PC-3 (cell line): ENCODE measurements around the gene NAA10. TPM values are rescaled to one million over a fixed set of nuclear protein-coding genes. Genes with fewer than 3 reads are reported as not detected.

Experiments
- ATAC-seq: fragments of 200-7000 bp; cut with Tn5 transposase; 2 replicates; pipeline ENCODE4 v1.9.1; 2020; ENCODE audit warnings: mild to moderate bottlenecking, moderate library complexity
- BruUV-seq: library from RNA; stranded (reverse); fragments of 400-500 nt; replicated peaks from 2 replicates; lab custom pipeline; 2021; lab: Mats Ljungman, UMichigan
- CTCF ChIA-PET: fragments of 300-600 bp; sonication (Branson Sonifier 250); formaldehyde crosslinking; loops from one replicate; lab custom pipeline; 2022; ENCODE audit warnings: antibody characterized with exemption; lab: Charles Lee
- POLR2A ChIA-PET: fragments of 300-600 bp; sonication (Branson Sonifier 250); formaldehyde crosslinking; loops from one replicate; lab custom pipeline; 2022; ENCODE audit warnings: antibody characterized with exemption; ENCODE audit not compliant: unreplicated experiment; lab: Charles Lee
- DNase-seq: peaks from one replicate; pipeline ENCODE4 v3.0.0-alpha.2; 2015
- H2AFZ ChIP-seq: fragments of 300-600 bp; sonication (generic); 2 replicates; pipeline ENCODE4 v1.6.0; 2016; ENCODE audit warnings: antibody characterized with exemption, low read length
- H3F3A ChIP-seq: fragments of 300-600 bp; sonication (generic); one replicate; pipeline ENCODE4 v1.6.0; 2017; ENCODE audit warnings: antibody characterized with exemption, low read length, control low read depth, mild to moderate bottlenecking; ENCODE audit not compliant: unreplicated experiment
- H3K27ac ChIP-seq: fragments of 300-600 bp; sonication (generic); 2 replicates; pipeline ENCODE4 v1.5.1; 2016; ENCODE audit warnings: mild to moderate bottlenecking, low read length
- H3K27me3 ChIP-seq: fragments of 300-600 bp; sonication (generic); 2 replicates; pipeline ENCODE4 v1.6.1; 2016; ENCODE audit warnings: low read length, mixed read lengths
- H3K36me3 ChIP-seq: fragments of 300-600 bp; sonication (generic); 2 replicates; pipeline ENCODE4 v1.6.1; 2016; ENCODE audit warnings: low read depth, mixed run types, low read length, mixed read lengths
- H3K4me1 ChIP-seq: fragments of 300-600 bp; sonication (generic); 2 replicates; pipeline ENCODE4 v1.5.1; 2016; ENCODE audit warnings: low read length; ENCODE audit not compliant: insufficient read depth
- H3K4me2 ChIP-seq: fragments of 300-600 bp; sonication (generic); 2 replicates; pipeline ENCODE4 v1.6.0; 2016; ENCODE audit warnings: low read length
- H3K4me3 ChIP-seq: fragments of 300-600 bp; sonication (generic); 2 replicates; pipeline ENCODE4 v1.5.1; 2016; ENCODE audit warnings: mild to moderate bottlenecking, low read length, mixed read lengths
- H3K79me2 ChIP-seq: fragments of 300-600 bp; sonication (generic); 2 replicates; pipeline ENCODE4 v1.6.1; 2017; ENCODE audit warnings: low read length, mixed read lengths
- H3K9ac ChIP-seq: fragments of 300-600 bp; sonication (generic); 2 replicates; pipeline ENCODE4 v1.6.0; 2016; ENCODE audit warnings: mild to moderate bottlenecking, low read length
- H3K9me2 ChIP-seq: fragments of 300-600 bp; sonication (generic); replicated peaks from 2 replicates; pipeline ENCODE4 v1.6.1; 2016; ENCODE audit warnings: mixed run types, low read length, mixed read lengths
- H3K9me3 ChIP-seq: fragments of 300-600 bp; sonication (generic); 2 replicates; pipeline ENCODE4 v1.6.1; 2016; ENCODE audit warnings: low read length, mixed read lengths
- H4K20me1 ChIP-seq: fragments of 300-600 bp; sonication (generic); 2 replicates; pipeline ENCODE4 v1.6.1; 2016; ENCODE audit warnings: low read length, mixed read lengths
- CTCF ChIP-seq: fragments of 300-600 bp; sonication (generic); conservative IDR thresholded peaks from 2 replicates; pipeline ENCODE4 v1.5.1; 2017; ENCODE audit warnings: antibody characterized with exemption, low read depth, mild to moderate bottlenecking, low read length
- EZH2 ChIP-seq: fragments of 300-600 bp; sonication (generic); IDR thresholded peaks from one replicate; pipeline ENCODE4 v1.6.1; 2017; ENCODE audit warnings: antibody characterized with exemption, mild to moderate bottlenecking, low read length; ENCODE audit not compliant: unreplicated experiment
- EZH2phosphoT487 ChIP-seq: fragments of 300-600 bp; sonication (generic); IDR thresholded peaks from 2 replicates; pipeline ENCODE4 v1.6.1; 2018; ENCODE audit warnings: mild to moderate bottlenecking, antibody characterized with exemption, low read length, borderline replicate concordance
- intact Hi-C: fragments of 100-400 bp; cut with micrococcal nuclease; formaldehyde crosslinking; loops from 2 replicates; pipeline ENCODE4 v1.9.0; 2023
- total RNA-seq: library from RNA; depleted of rRNA; stranded (reverse); fragments of >200 nt; gene quantifications from 2 replicates; pipeline ENCODE4 v1.2.3, GENCODE V29; 2014

The NAA10 gene
- total RNA-seq, 1 experiment from 2014 or later: 172 TPM

- ChIA-PET POLR2A (no interaction called here), CTCF (no interaction called here)
- no peak for TF ChIP-seq EZH2phosphoT487
- TF ChIP-seq EZH2: no peak
- no peak for TF ChIP-seq CTCF
- no peak for DNase-seq
- Histone ChIP-seq H3K36me3 (no peaks in the 10 kb centered on the region), H3K9me3 (no peaks in the 10 kb centered on the region), H3K9me2 (no peaks in the 10 kb centered on the region), H3K27me3 (no peaks in the 10 kb centered on the region), H3K4me2 (no peak overlapping the region), H3K9ac (no peak overlapping the region), H3K27ac (no peak overlapping the region), H3K4me1 (no peaks in the 10 kb centered on the region), H3K79me2 (no peaks in the 10 kb centered on the region), H2AFZ (no peak overlapping the region), H4K20me1 (no peaks in the 10 kb centered on the region), H3F3A (no peaks in the 10 kb centered on the region), H3K4me3 (no peak overlapping the region)
- no peak; the same call in 1 of the 2 replicates for ATAC-seq
- no TSS peak for BruUV-seq
- intact Hi-C loops: no loop called here
These were observed 25.5 kb downstream of the NAA10 start for GRCh38 chrX:153909024-153909979.

- POLR2A ChIA-PET: no interaction called here
- no peak for DNase-seq
- Histone ChIP-seq H3K4me2 (no peak overlapping the region), H3K27me3 (no peaks in the 10 kb centered on the region), H3K9ac (no peak overlapping the region), H3K36me3 (no peaks in the 10 kb centered on the region), H2AFZ (no peak overlapping the region), H3K27ac (no peak overlapping the region), H3K4me1 (no peaks in the 10 kb centered on the region), H3K4me3 (no peak overlapping the region), H3K9me3 (no peaks in the 10 kb centered on the region), H3K9me2 (no peaks in the 10 kb centered on the region), H3K79me2 (no peaks in the 10 kb centered on the region), H3F3A (no peaks in the 10 kb centered on the region), H4K20me1 (no peaks in the 10 kb centered on the region)
- ATAC-seq: no peak
- intact Hi-C loops: no loop called here
- no TSS peak for BruUV-seq
- no peak for TF ChIP-seq CTCF
- no peak for TF ChIP-seq EZH2phosphoT487
- TF ChIP-seq EZH2: no peak
- CTCF ChIA-PET: interaction anchor here (0.6 kb wide), 1 partner anchor 24 kb away, joined by 3 read pairs; no protein-coding TSS in a partner anchor
These were observed 26.5 kb downstream of the NAA10 start for GRCh38 chrX:153908219-153908860.
